Measurements from ENCODE around the gene PES1. TPM values are rescaled to one million over a fixed set of nuclear protein-coding genes. Genes with fewer than 3 reads are reported as not detected.
A peak's percentile ranks its signal among the peaks of the same experiment; 100 is the strongest.
"Not testable (repeated sequence)": the region's sequence is repeated elsewhere in the genome, so short reads cannot be mapped to it uniquely, and the experiment has no call there.

Gene PES1
- total RNA-seq, 1 experiment from 2014 or later, result 167 TPM

DNA sequence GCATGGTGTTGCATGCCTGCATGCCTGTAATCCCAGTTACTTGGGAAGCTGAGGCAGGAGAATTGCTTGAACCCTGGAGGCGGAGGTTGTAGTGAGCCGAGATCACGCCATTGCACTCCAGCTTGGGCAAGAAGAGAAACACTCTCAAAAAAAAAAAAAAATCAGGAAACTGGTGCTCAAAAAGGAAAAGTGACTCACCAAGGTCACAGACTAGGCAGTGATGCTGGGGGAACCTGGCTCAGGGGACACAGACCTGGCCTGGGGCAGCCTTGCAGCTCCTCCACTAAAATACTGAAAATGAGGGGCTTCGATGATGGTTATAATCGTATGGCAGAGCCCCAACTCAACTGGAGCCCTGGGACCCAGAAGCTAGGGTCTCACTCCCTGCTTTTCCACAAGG lies 35.8 kb upstream of the PES1 start (continued):
- TF ChIP-seq SRF (IDR thresholded peaks at IDR 0.05; ENCODE audit: low read depth) (no peak), ELF1 (IDR thresholded peaks at IDR 0.05; ENCODE audit: borderline replicate concordance, low read depth) (no peak), RAD21 (IDR thresholded peaks at IDR 0.05; ENCODE audit: low read depth) (no peak)

DNA sequence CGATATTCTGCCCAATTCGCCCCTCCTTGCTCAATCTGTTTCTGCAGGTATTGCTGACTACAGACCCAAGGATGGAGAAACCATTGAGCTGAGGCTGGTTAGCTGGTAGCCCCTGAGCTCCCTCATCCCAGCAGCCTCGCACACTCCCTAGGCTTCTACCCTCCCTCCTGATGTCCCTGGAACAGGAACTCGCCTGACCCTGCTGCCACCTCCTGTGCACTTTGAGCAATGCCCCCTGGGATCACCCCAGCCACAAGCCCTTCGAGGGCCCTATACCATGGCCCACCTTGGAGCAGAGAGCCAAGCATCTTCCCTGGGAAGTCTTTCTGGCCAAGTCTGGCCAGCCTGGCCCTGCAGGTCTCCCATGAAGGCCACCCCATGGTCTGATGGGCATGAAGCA lies 34.7 kb upstream of the PES1 start:
- no peak for TF ChIP-seq ZNF274 (IDR thresholded peaks at IDR 0.05; ENCODE audit: low read depth, low read length)
- TF ChIP-seq RAD21 (IDR thresholded peaks at IDR 0.05; ENCODE audit: low read depth), result peak; percentile 11; the same call in 1 of the 2 replicates
- H4K20me1 ChIP-seq (ENCODE audit: insufficient read depth), result no peaks in the 10 kb centered on the region
- no peaks in the 10 kb centered on the region for H3K27me3 ChIP-seq (ENCODE audit: insufficient read depth, low read length)
- ChIA-PET POLR2A (no interaction called here), CTCF (interaction anchor here (1.4 to 2.6 kb wide), 2 partner anchors 8 to 9 kb away, joined by 4 to 10 read pairs; partner anchors contain the start of gene SLC35E4), RAD21 (ENCODE audit: low non-redundant PET in 1 of 2, low total read pairs in 2 of 2, uncharacterized antibody in 2 of 2, unreplicated experiment in 2 of 2) (interaction anchor here in 1 of 2 experiments (0.6 kb wide), 1 partner anchor 107 kb away, joined by 3 read pairs; no protein-coding TSS in a partner anchor)
- H3K36me3 ChIP-seq (ENCODE audit: control insufficient read depth in 1 of 2, insufficient read depth in 2 of 2, low read length in 2 of 2), result no peaks in the 10 kb centered on the region
- H3K4me2 ChIP-seq (ENCODE audit: low read length), result no peak overlapping the region
- H2AFZ ChIP-seq (ENCODE audit: low read depth, low read length, poor library complexity, severe bottlenecking), result no peak overlapping the region
- H3K4me1 ChIP-seq (ENCODE audit: control insufficient read depth in 1 of 2, insufficient read depth in 2 of 2, low read length in 2 of 2), result no peaks in the 10 kb centered on the region
- no TSS peak for BruUV-seq (replicated peaks)
- H3K79me2 ChIP-seq (ENCODE audit: insufficient read depth, low read length), result no peaks in the 10 kb centered on the region
- H3K9ac ChIP-seq (ENCODE audit: low read length), result no peak overlapping the region
- DNase-seq (ENCODE audit: low read depth, low spot score) (no peak), ATAC-seq (peak; percentile 44; the same call in 1 of the 2 replicates)
- H3K9me2 ChIP-seq (ENCODE audit: insufficient read depth), result no peaks in the 10 kb centered on the region
- intact Hi-C loops (cut with micrococcal nuclease), result no loop called here
- H3K4me3 ChIP-seq (replicated peaks in 1 of 2; ENCODE audit: low read depth in 1 of 2, low read length in 2 of 2), result no peak overlapping the region
- no peak overlapping the region for H3K27ac ChIP-seq (ENCODE audit: low read depth, low read length)
- H3K9me3 ChIP-seq (ENCODE audit: control insufficient read depth in 1 of 2, insufficient read depth in 1 of 2, low read depth in 1 of 2, low read length in 2 of 2), result no peaks in the 10 kb centered on the region

DNA sequence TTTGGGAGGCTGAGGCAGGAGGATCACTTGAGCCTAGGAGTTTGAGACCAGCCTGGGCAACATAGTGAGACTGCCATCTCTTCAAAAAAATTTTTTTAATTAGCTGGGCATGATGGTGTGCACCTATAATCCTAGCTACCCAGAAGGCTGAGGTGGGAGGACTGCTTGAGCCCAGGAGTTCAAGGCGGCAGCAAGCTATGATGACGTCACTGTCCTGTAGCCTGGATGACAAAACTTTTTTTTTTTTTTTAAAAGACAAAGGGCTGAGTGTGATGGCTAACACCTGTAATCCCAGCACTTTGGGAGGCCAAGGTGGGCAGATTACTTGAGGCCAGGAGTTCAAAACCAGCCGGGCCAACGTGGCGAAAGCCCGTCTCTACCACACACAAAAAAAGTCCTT lies 28.2 kb upstream of the PES1 start:
- BruUV-seq (replicated peaks); H3K79me2 ChIP-seq (ENCODE audit: insufficient read depth, low read length); RAD21 ChIA-PET (ENCODE audit: low non-redundant PET in 1 of 2, low total read pairs in 2 of 2, uncharacterized antibody in 2 of 2, unreplicated experiment in 2 of 2); H3K9me3 ChIP-seq (ENCODE audit: control insufficient read depth in 1 of 2, insufficient read depth in 1 of 2, low read depth in 1 of 2, low read length in 2 of 2); H3K4me3 ChIP-seq (replicated peaks in 1 of 2; ENCODE audit: low read depth in 1 of 2, low read length in 2 of 2); H3K9ac ChIP-seq (ENCODE audit: low read length); H4K20me1 ChIP-seq (ENCODE audit: insufficient read depth); H3K36me3 ChIP-seq (ENCODE audit: control insufficient read depth in 1 of 2, insufficient read depth in 2 of 2, low read length in 2 of 2); H3K9me2 ChIP-seq (ENCODE audit: insufficient read depth); H3K27me3 ChIP-seq (ENCODE audit: insufficient read depth, low read length); ATAC-seq; H3K27ac ChIP-seq (ENCODE audit: low read depth, low read length); H3K4me1 ChIP-seq (ENCODE audit: control insufficient read depth in 1 of 2, insufficient read depth in 2 of 2, low read length in 2 of 2); H3K4me2 ChIP-seq (ENCODE audit: low read length); H2AFZ ChIP-seq (ENCODE audit: low read depth, low read length, poor library complexity, severe bottlenecking); intact Hi-C loops (cut with micrococcal nuclease); DNase-seq (ENCODE audit: low read depth, low spot score); POLR2A ChIA-PET: not testable (repeated sequence)
- CTCF ChIA-PET, result interaction anchor here (1.0 to 1.4 kb wide), 3 partner anchors 13 to 16 kb away, joined by 4 to 5 read pairs (median 4); no protein-coding TSS in a partner anchor

Measured in HCT116 (cell line).